ENCODE data around the gene ATXN2. TPM values are rescaled to one million over a fixed set of nuclear protein-coding genes. Genes with fewer than 3 reads are reported as not detected.

ATXN2 gene
- total and polyA plus RNA-seq, 9 of the 15 experiments (the other 6 are each of a cell fraction or from before 2014, with no cell fraction given) = 16.8 to 67.8 (median 29.3) TPM

GRCh38 chr12:111597831-111598636 is 1.1 kb downstream of the ATXN2 start (continued):
- TF ChIP-seq CREB3L1 (IDR thresholded peaks at IDR 0.05; ENCODE audit: borderline replicate concordance, low read depth) = no peak

- FAIRE-seq = peak; percentile 46
- intact Hi-C loops (cut with micrococcal nuclease) (loop anchor here (5.0 kb wide), 1 partner anchor 190 kb away; the partner anchor contains the start of gene SH2B3), in situ Hi-C loops (cut with MboI) (no loop called here)
- Histone ChIP-seq H4K20me1 (replicated peaks; ENCODE audit: control insufficient read depth, insufficient read depth, low read length) (peaks cover 34% of the 10 kb centered on the region), H2AFZ (ENCODE audit: low read depth, low read length) (peak overlapping the region; percentile 38; the same call in 1 of the 2 replicates), H3K9ac (ENCODE audit: insufficient read depth in 1 of 2, low read depth in 2 of 2, low read length in 2 of 2) (peak overlapping the region; percentile 86 to 98), H3K4me2 (ENCODE audit: insufficient read depth, low read length) (peak overlapping the region; percentile 96), H3K4me1 (replicated peaks in 1 of 2; ENCODE audit: control insufficient read depth in 2 of 2, insufficient read depth in 2 of 2, low read length in 2 of 2) (peaks cover 0 to 30% of the 10 kb centered on the region in 2 experiments; a peak in 4 of 5 replicates), H3K9me1 (ENCODE audit: control insufficient read depth, insufficient read depth, low read length) (no peaks in the 10 kb centered on the region), H3K36me3 (ENCODE audit: control insufficient read depth, insufficient read depth, low read length) (peaks cover 15% of the 10 kb centered on the region; the same call in 1 of the 3 replicates), H3K4me3 (peak overlapping the region; percentile 96), H3K9me3 (replicated peaks; ENCODE audit: control insufficient read depth, insufficient read depth, low read depth, low read length) (no peaks in the 10 kb centered on the region), H3K79me2 (ENCODE audit: control insufficient read depth, insufficient read depth, low read length) (peaks cover 80% of the 10 kb centered on the region), H3K27me3 (ENCODE audit: control insufficient read depth in 2 of 2, insufficient read depth in 2 of 2, low read length in 2 of 2) (no peaks in the 10 kb centered on the region), H3K27ac (ENCODE audit: extremely low read depth, low read depth, low read length) (peak overlapping the region; percentile 99)
- peak in 2 of 4 experiments; percentile 41 to 78 for DNase-seq (ENCODE audit: extremely low read depth in 1 of 4, low spot score in 3 of 4)
- ATAC-seq = peak; percentile 41
- 1% methylated on average over 30 of the region's 33 CpGs for WGBS (ENCODE audit: insufficient coverage, low coverage, missing lambda C conversion rate)
- TSS peak; percentile 57 for BruUV-seq (replicated peaks)
- ChIA-PET POLR2A (interaction anchor here (0.6 to 1.0 kb wide), 2 partner anchors 8 to 10 kb away, joined by 3 read pairs; no protein-coding TSS in a partner anchor), CTCF (ENCODE audit: low intra/inter-chr PET ratio) (no interaction called here)
- peak in 1 of 3 experiments; percentile 12 for TF ChIP-seq YY1 (IDR thresholded peaks at IDR 0.05; ENCODE audit: borderline replicate concordance in 1 of 3, control insufficient read depth in 1 of 3, extremely low read depth in 1 of 3, insufficient read depth in 3 of 3, insufficient read length in 1 of 3, insufficient replicate concordance in 2 of 3, low read depth in 1 of 3, low read length in 2 of 3)
- TF ChIP-seq KLF16 (IDR thresholded peaks at IDR 0.05) = no peak
- TF ChIP-seq ZBTB40 (IDR thresholded peaks at IDR 0.05) = 0 out of 2 replicates have a peak, but pooled peaks have one; percentile 10
- no peak for TF ChIP-seq ZBTB40 (CRISPR knock-in tag; IDR thresholded peaks at IDR 0.05)
These were observed 1.9 kb downstream of the ATXN2 start for GRCh38 chr12:111596985-111597830.

All from K562 (cell line).